ENCODE results near the gene SSX1.
"Not testable (repeated sequence)": the region's sequence is repeated elsewhere in the genome, so short reads cannot be mapped to it uniquely, and the experiment has no call there.

SSX1 gene

GRCh38 chrX:48255062-48255796 lies at the start of gene SSX1:
Gene SSX1, plus strand, starts transcription at chrX:48255392. Its CDS starts 1,850 bp downstream, at chrX:48257242.
- not testable (repeated sequence) for DNase-seq

GRCh38 chrX:48214341-48214740 lies 40.9 kb upstream of the SSX1 start:
- not testable (repeated sequence) for DNase-seq

- DNase-seq, result not testable (repeated sequence)
Observed at GRCh38 chrX:48224196-48224595, 31.0 kb upstream of the SSX1 start.

GRCh38 chrX:48252945-48253344 lies 2.2 kb upstream of the SSX1 start:
- DNase-seq, result not testable (repeated sequence)

- not testable (repeated sequence) for DNase-seq
Observed at GRCh38 chrX:48274365-48274764, 19.2 kb downstream of the SSX1 start.

GRCh38 chrX:48278958-48279357 lies 23.8 kb downstream of the SSX1 start:
- DNase-seq, result no peak

- not testable (repeated sequence) for DNase-seq
Observed at GRCh38 chrX:48280729-48281128, 25.5 kb downstream of the SSX1 start.

GRCh38 chrX:48306175-48306574 lies 51.0 kb downstream of the SSX1 start:
- no peak for DNase-seq

GRCh38 chrX:48313996-48314395 lies 58.8 kb downstream of the SSX1 start:
- DNase-seq, result not testable (repeated sequence)

Data from kidney glomerular epithelial cell (primary cell).